ENCODE results near the gene COPRS. TPM values are rescaled to one million over a fixed set of nuclear protein-coding genes. Genes with fewer than 3 reads are reported as not detected.

Gene COPRS
- polyA plus RNA-seq, 1 of the 3 experiments (the other 2 are of a cell fraction) = 88.8 TPM

- TF ChIP-seq, protein P1, sequence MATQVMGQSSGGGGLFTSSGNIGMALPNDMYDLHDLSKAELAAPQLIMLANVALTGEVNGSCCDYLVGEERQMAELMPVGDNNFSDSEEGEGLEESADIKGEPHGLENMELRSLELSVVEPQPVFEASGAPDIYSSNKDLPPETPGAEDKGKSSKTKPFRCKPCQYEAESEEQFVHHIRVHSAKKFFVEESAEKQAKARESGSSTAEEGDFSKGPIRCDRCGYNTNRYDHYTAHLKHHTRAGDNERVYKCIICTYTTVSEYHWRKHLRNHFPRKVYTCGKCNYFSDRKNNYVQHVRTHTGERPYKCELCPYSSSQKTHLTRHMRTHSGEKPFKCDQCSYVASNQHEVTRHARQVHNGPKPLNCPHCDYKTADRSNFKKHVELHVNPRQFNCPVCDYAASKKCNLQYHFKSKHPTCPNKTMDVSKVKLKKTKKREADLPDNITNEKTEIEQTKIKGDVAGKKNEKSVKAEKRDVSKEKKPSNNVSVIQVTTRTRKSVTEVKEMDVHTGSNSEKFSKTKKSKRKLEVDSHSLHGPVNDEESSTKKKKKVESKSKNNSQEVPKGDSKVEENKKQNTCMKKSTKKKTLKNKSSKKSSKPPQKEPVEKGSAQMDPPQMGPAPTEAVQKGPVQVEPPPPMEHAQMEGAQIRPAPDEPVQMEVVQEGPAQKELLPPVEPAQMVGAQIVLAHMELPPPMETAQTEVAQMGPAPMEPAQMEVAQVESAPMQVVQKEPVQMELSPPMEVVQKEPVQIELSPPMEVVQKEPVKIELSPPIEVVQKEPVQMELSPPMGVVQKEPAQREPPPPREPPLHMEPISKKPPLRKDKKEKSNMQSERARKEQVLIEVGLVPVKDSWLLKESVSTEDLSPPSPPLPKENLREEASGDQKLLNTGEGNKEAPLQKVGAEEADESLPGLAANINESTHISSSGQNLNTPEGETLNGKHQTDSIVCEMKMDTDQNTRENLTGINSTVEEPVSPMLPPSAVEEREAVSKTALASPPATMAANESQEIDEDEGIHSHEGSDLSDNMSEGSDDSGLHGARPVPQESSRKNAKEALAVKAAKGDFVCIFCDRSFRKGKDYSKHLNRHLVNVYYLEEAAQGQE (IDR thresholded peaks at IDR 0.05; ENCODE audit: low read depth, low read length) = no peak
- TF ChIP-seq GATA2 (CRISPR knock-in tag; IDR thresholded peaks at IDR 0.05) (no peak), FOSL2 (IDR thresholded peaks at IDR 0.05; ENCODE audit: borderline replicate concordance, low read depth) (no peak), MAX (IDR thresholded peaks at IDR 0.05; ENCODE audit: low read depth) (no peak), TEAD4 (IDR thresholded peaks at IDR 0.05; ENCODE audit: borderline replicate concordance, insufficient read depth) (no peak), FOXM1 (IDR thresholded peaks at IDR 0.05; ENCODE audit: low read depth) (no peak), RXRA (IDR thresholded peaks at IDR 0.05; ENCODE audit: borderline replicate concordance, low read depth) (no peak), IRF3 (IDR thresholded peaks at IDR 0.05; ENCODE audit: low read depth, low read length) (no peak), POLR2AphosphoS5 (IDR thresholded peaks at IDR 0.05; ENCODE audit: low read depth, low read length) (no peak)
These were observed 10.0 kb upstream of the COPRS start (continued) for GRCh38 chr17:31869031-31869430.

GRCh38 chr17:31859487-31860008 lies 504 bp upstream of the COPRS start:
- Histone ChIP-seq H3K27me3 (ENCODE audit: insufficient read depth) (no peaks in the 10 kb centered on the region), H3F3A (replicated peaks; ENCODE audit: insufficient read depth) (peaks cover 30% of the 10 kb centered on the region), H3K4me3 (ENCODE audit: low read depth in 2 of 2, low read length in 1 of 2) (peak overlapping the region; percentile 41 to 59; a peak in 3 of 4 replicates), H3K9me3 (no peaks in the 10 kb centered on the region), H3K36me3 (replicated peaks in 1 of 2; ENCODE audit: control insufficient read depth in 1 of 2, insufficient read depth in 2 of 2, low read length in 1 of 2) (peaks cover 11 to 44% of the 10 kb centered on the region in 2 experiments), H2AFZ (ENCODE audit: low read depth) (no peak overlapping the region; the same call in 1 of the 2 replicates), H3K79me2 (ENCODE audit: insufficient read depth) (peaks cover 38% of the 10 kb centered on the region), H3K27ac (ENCODE audit: low read depth in 2 of 2, low read length in 1 of 2) (no peak overlapping the region), H3K4me2 (peak overlapping the region; percentile 71), H3K9ac (no peak overlapping the region), H4K20me1 (ENCODE audit: insufficient read depth) (peaks cover 9% of the 10 kb centered on the region; the same call in 1 of the 2 replicates), H3K4me1 (ENCODE audit: control insufficient read depth in 1 of 2, insufficient read depth in 2 of 2, low read depth in 1 of 2, low read length in 1 of 2) (peaks cover 0 to 13% of the 10 kb centered on the region in 2 experiments; a peak in 2 of 4 replicates), H3K9me2 (no peaks in the 10 kb centered on the region)
- CTCF ChIA-PET = interaction anchor here (1.3 to 1.9 kb wide), 2 partner anchors 11 to 17 kb away, joined by 4 to 13 read pairs; no protein-coding TSS in a partner anchor
- POLR2A ChIA-PET = interaction anchor here (0.6 kb wide), 1 partner anchor 497 kb away, joined by 4 read pairs; no protein-coding TSS in a partner anchor
- no peak; the same call in 1 of the 2 replicates for TF ChIP-seq SIN3A (IDR thresholded peaks at IDR 0.05; ENCODE audit: borderline replicate concordance, low read depth, low read length)
- TF ChIP-seq MXI1 (IDR thresholded peaks at IDR 0.05; ENCODE audit: low read depth, low read length) = peak; percentile 44; the same call in 1 of the 2 replicates
- 28% methylated on average over 13 of the region's 16 CpGs for WGBS (ENCODE audit: low lambda C conversion rate)
- DNase-seq = peak; percentile 30
